Upper lobe of left lung (tissue), 6 donors: Measurements from ENCODE around the gene DNAJC3. TPM values are rescaled to one million over a fixed set of nuclear protein-coding genes. Genes with fewer than 3 reads are reported as not detected.
A peak's percentile ranks its signal among the peaks of the same experiment; 100 is the strongest.

ENCODE experiments used
- ATAC-seq, 2 donors: fragments of 200-7000 bp; cut with Tn5 transposase; one replicate each; pipeline ENCODE4 v1.9.1; 2022; ENCODE audit warnings: mild to moderate bottlenecking in 2 of 2, moderate library complexity in 2 of 2; ENCODE audit not compliant: low FRiP score in 2 of 2
- DNase-seq, 2 donors: peaks; one replicate each; pipeline ENCODE4 v3.0.0-alpha.2; 2019 to 2020
- H3K27ac ChIP-seq, 4 donors: fragments of 200-600 bp; sonication (generic); one replicate each; pipeline ENCODE4 v1.5.1; 2016 to 2019
- H3K27me3 ChIP-seq, 4 donors: fragments of 200-600 bp; sonication (generic); one replicate each; pipeline ENCODE4 v1.5.1; 2017 to 2019
- H3K36me3 ChIP-seq, 4 donors: fragments of 200-600 bp; sonication (generic); one replicate each; pipeline ENCODE4 v1.5.1; 2016 to 2019
- H3K4me1 ChIP-seq, 4 donors: fragments of 200-600 bp; sonication (generic); one replicate each; pipeline ENCODE4 v1.5.1; 2018 to 2019
- H3K4me3 ChIP-seq, 4 donors: fragments of 200-600 bp; sonication (generic); one replicate each; pipeline ENCODE4 v1.5.1; 2017 to 2019; ENCODE audit warnings: mild to moderate bottlenecking in 2 of 4, moderate library complexity in 1 of 4
- H3K9me3 ChIP-seq, 4 donors: fragments of 200-600 bp; sonication (generic); one replicate each; pipeline ENCODE4 v1.5.1; 2018 to 2019
- CTCF ChIP-seq, 6 experiments: fragments of 450-650 bp in 4 of 6; fragments of 200-600 bp in 2 of 6; sonication (generic) in 2 of 6; IDR thresholded peaks; one replicate each; pipeline ENCODE4 v1.5.1; 2016 to 2019; ENCODE audit warnings: antibody characterized with exemption in 6 of 6
- EP300 ChIP-seq, 4 donors: sonication (generic); formaldehyde crosslinking; IDR thresholded peaks; one replicate each; pipeline ENCODE4 v1.5.1; 2017; ENCODE audit warnings: antibody characterized with exemption in 4 of 4, control low read depth in 2 of 4
- POLR2A ChIP-seq, 4 donors: fragments of 450-650 bp; IDR thresholded peaks; one replicate each; pipeline ENCODE4 v1.5.1; 2016 to 2017; ENCODE audit warnings: antibody characterized with exemption in 4 of 4, mild to moderate bottlenecking in 2 of 4
- POLR2AphosphoS5 ChIP-seq, 2 donors: sonication (generic); formaldehyde crosslinking; IDR thresholded peaks; one replicate each; pipeline ENCODE4 v1.5.1; 2017; ENCODE audit warnings: antibody characterized with exemption in 2 of 2
- WGBS, 2 donors: methylation state at CpG; one replicate each; pipeline ENCODE4 v1.1.5; 2017 to 2018; 5-methylcytosine and 5-hydroxymethylcytosine counted together
- total RNA-seq, 6 donors: library from RNA; depleted of rRNA in 4 of 6; stranded (reverse); fragments of >200 nt in 4 of 6; gene quantifications; one replicate each; pipeline versions ENCODE4 v1.1.0 to v1.2.1, GENCODE V29; 2016 to 2021
- donor health status: DM: no; HTN: no; CAD: no; lungs with moderate emphysema.
- donor health status: DM: no; HTN: yes; CAD: no; lungs with severe emphysema.

Gene DNAJC3
- total RNA-seq, 6 donors from 2014 or later: 27.2 to 86.2 (median 53.3) TPM

- H3K4me3 ChIP-seq: no peak overlapping the region
- no peaks in the 10 kb centered on the region for H3K4me1 ChIP-seq
- TF ChIP-seq EP300 (IDR thresholded peaks at IDR 0.05) (no peak), POLR2AphosphoS5 (IDR thresholded peaks at IDR 0.05) (no peak), POLR2A (IDR thresholded peaks at IDR 0.05) (no peak), CTCF (IDR thresholded peaks at IDR 0.05) (no peak)
- 88% methylated on average over 2 of the region's 2 CpGs for WGBS, 2 donors
- DNase-seq (no peak), ATAC-seq (no peak)
- H3K36me3 ChIP-seq: peaks cover 0 to 30% (median 5%) of the 10 kb centered on the region in 4 donors
- H3K27me3 ChIP-seq: no peaks in the 10 kb centered on the region
- no peaks in the 10 kb centered on the region for H3K9me3 ChIP-seq
- H3K27ac ChIP-seq: no peak overlapping the region
Observed at GRCh38 chr13:95797016-95797415, 120.1 kb downstream of the DNAJC3 start.

GRCh38 chr13:95800436-95800835 lies 123.5 kb downstream of the DNAJC3 start:
- Histone ChIP-seq H3K9me3 (no peaks in the 10 kb centered on the region), H3K4me1 (no peaks in the 10 kb centered on the region), H3K36me3 (no peaks in the 10 kb centered on the region), H3K27ac (no peak overlapping the region), H3K4me3 (no peak overlapping the region), H3K27me3 (no peaks in the 10 kb centered on the region)
- TF ChIP-seq POLR2A (IDR thresholded peaks at IDR 0.05): no peak
- no peak for TF ChIP-seq CTCF (IDR thresholded peaks at IDR 0.05)
- no peak for TF ChIP-seq POLR2AphosphoS5 (IDR thresholded peaks at IDR 0.05)
- no peak for TF ChIP-seq EP300 (IDR thresholded peaks at IDR 0.05)
- ATAC-seq: no peak
- 57 to 80% methylated on average over 1 of the region's 1 CpG for WGBS, 2 donors
- no peak for DNase-seq

- H3K36me3 ChIP-seq: no peaks in the 10 kb centered on the region
- DNase-seq: no peak
- no peak for TF ChIP-seq POLR2AphosphoS5 (IDR thresholded peaks at IDR 0.05)
- no peak for TF ChIP-seq CTCF (IDR thresholded peaks at IDR 0.05)
- no peak for TF ChIP-seq POLR2A (IDR thresholded peaks at IDR 0.05)
- TF ChIP-seq EP300 (IDR thresholded peaks at IDR 0.05): no peak
- H3K27me3 ChIP-seq: no peaks in the 10 kb centered on the region
- ATAC-seq: no peak
- no peak overlapping the region for H3K4me3 ChIP-seq
- 92 to 99% methylated on average over 4 of the region's 4 CpGs for WGBS, 2 donors
- no peak overlapping the region for H3K27ac ChIP-seq
- peaks cover 0 to 8% (median 3%) of the 10 kb centered on the region in 4 donors for H3K9me3 ChIP-seq
- no peaks in the 10 kb centered on the region for H3K4me1 ChIP-seq
Observed at GRCh38 chr13:95801825-95802224, 124.9 kb downstream of the DNAJC3 start.

- DNase-seq: no peak
- Histone ChIP-seq H3K27me3 (no peaks in the 10 kb centered on the region), H3K36me3 (no peaks in the 10 kb centered on the region), H3K4me3 (no peak overlapping the region), H3K9me3 (peaks cover 0 to 12% (median 9%) of the 10 kb centered on the region in 4 donors), H3K4me1 (no peaks in the 10 kb centered on the region), H3K27ac (no peak overlapping the region)
- ATAC-seq: no peak
- TF ChIP-seq CTCF (IDR thresholded peaks at IDR 0.05) (no peak), POLR2AphosphoS5 (IDR thresholded peaks at IDR 0.05) (no peak), POLR2A (IDR thresholded peaks at IDR 0.05) (no peak), EP300 (IDR thresholded peaks at IDR 0.05) (no peak)
Observed at GRCh38 chr13:95805921-95806320, 129.0 kb downstream of the DNAJC3 start.

GRCh38 chr13:95809429-95809828 lies 132.5 kb downstream of the DNAJC3 start:
- DNase-seq (peak in 1 of 2 donors; percentile 35), ATAC-seq (no peak)
- peaks cover 0 to 3% (median 0%) of the 10 kb centered on the region in 4 donors for H3K36me3 ChIP-seq
- H3K4me3 ChIP-seq: no peak overlapping the region
- H3K27ac ChIP-seq: no peak overlapping the region
- no peaks in the 10 kb centered on the region for H3K27me3 ChIP-seq
- H3K4me1 ChIP-seq: no peaks in the 10 kb centered on the region
- WGBS, 2 donors: 80 to 86% methylated on average over 5 of the region's 5 CpGs
- peaks cover 5 to 24% (median 18%) of the 10 kb centered on the region in 4 donors for H3K9me3 ChIP-seq
- no peak for TF ChIP-seq POLR2A (IDR thresholded peaks at IDR 0.05)
- no peak for TF ChIP-seq POLR2AphosphoS5 (IDR thresholded peaks at IDR 0.05)
- no peak for TF ChIP-seq CTCF (IDR thresholded peaks at IDR 0.05)
- no peak for TF ChIP-seq EP300 (IDR thresholded peaks at IDR 0.05)
